Caco-2 (cell line): ENCODE data around the gene FGF12. TPM values are rescaled to one million over a fixed set of nuclear protein-coding genes. Genes with fewer than 3 reads are reported as not detected.

Source experiments
- BruUV-seq: library from RNA; stranded (reverse); fragments of 400-500 nt; replicated peaks from 2 replicates; lab custom pipeline; 2021; lab: Mats Ljungman, UMichigan
- CTCF ChIA-PET: fragments of 300-600 bp; sonication (Branson Sonifier 250); formaldehyde crosslinking; loops from one replicate; lab custom pipeline; 2022; ENCODE audit warnings: antibody characterized with exemption; lab: Charles Lee
- POLR2A ChIA-PET: fragments of 300-600 bp; sonication (Branson Sonifier 250); formaldehyde crosslinking; loops from one replicate; lab custom pipeline; 2022; ENCODE audit warnings: antibody characterized with exemption; lab: Charles Lee
- DNase-seq, 2 experiments: peaks; one replicate each; pipeline versions ENCODE4 v3.0.0 to v3.0.0-alpha.2; 2020 to 2022
- H3K27me3 ChIP-seq: replicated peaks from 2 replicates; pipeline ENCODE4 v1.6.0; 2011; ENCODE audit warnings: low read length; ENCODE audit not compliant: control insufficient read depth, insufficient read depth
- H3K36me3 ChIP-seq: 2 replicates; pipeline ENCODE4 v1.5.1; 2011; ENCODE audit warnings: low read length; ENCODE audit not compliant: control insufficient read depth, insufficient read depth
- H3K4me1 ChIP-seq: fragments of 250-450 bp; sonication (Bioruptor Pico); 2 replicates; pipeline ENCODE4 v1.5.1; 2020; ENCODE audit warnings: mild to moderate bottlenecking
- H3K4me3 ChIP-seq: 2 replicates; pipeline ENCODE4 v1.5.1; 2011; ENCODE audit warnings: low read depth, mild to moderate bottlenecking, control low read depth, low read length
- H3K9me3 ChIP-seq: fragments of 250-450 bp; sonication (Bioruptor Pico); 2 replicates; pipeline ENCODE4 v1.5.1; 2020; ENCODE audit warnings: mild to moderate bottlenecking, moderate library complexity
- H3K27ac Mint-ChIP-seq: one replicate; pipeline ENCODE4 v1.8.0; 2022; ENCODE audit warnings: mixed read lengths; ENCODE audit not compliant: unreplicated experiment
- H3K27me3 Mint-ChIP-seq: one replicate; pipeline ENCODE4 v1.8.0; 2022; ENCODE audit warnings: mixed read lengths; ENCODE audit not compliant: insufficient read depth, unreplicated experiment
- H3K36me3 Mint-ChIP-seq: one replicate; pipeline ENCODE4 v1.8.0; 2022; ENCODE audit warnings: mild to moderate bottlenecking, mixed read lengths; ENCODE audit not compliant: insufficient read depth, unreplicated experiment
- H3K4me1 Mint-ChIP-seq: one replicate; pipeline ENCODE4 v1.8.0; 2022; ENCODE audit warnings: low read depth, mixed read lengths; ENCODE audit not compliant: unreplicated experiment
- H3K4me3 Mint-ChIP-seq: one replicate; pipeline ENCODE4 v1.8.0; 2022; ENCODE audit warnings: mild to moderate bottlenecking, moderate library complexity, mixed read lengths; ENCODE audit not compliant: unreplicated experiment
- H3K9me3 Mint-ChIP-seq: one replicate; pipeline ENCODE4 v1.8.0; 2022; ENCODE audit warnings: mixed read lengths; ENCODE audit not compliant: unreplicated experiment
- CTCF ChIP-seq, 2 experiments: fragments of 200-600 bp in 1 of 2; IDR thresholded peaks; 1 replicate in 1 of 2; 2 replicates in 1 of 2; pipeline versions ENCODE4 v1.5.1 to v1.8.0; 2011 to 2022; ENCODE audit warnings: antibody characterized with exemption in 1 of 2, control low read depth in 1 of 2, inconsistent platforms in 1 of 2, low read depth in 1 of 2, low read length in 1 of 2, mild to moderate bottlenecking in 1 of 2, moderate library complexity in 1 of 2; ENCODE audit not compliant: insufficient read depth in 1 of 2, severe bottlenecking in 1 of 2, unreplicated experiment in 1 of 2
- intact Hi-C: fragments of 100-400 bp; cut with micrococcal nuclease; formaldehyde crosslinking; loops from one replicate; pipeline ENCODE4 v1.10.0; 2022; ENCODE audit not compliant: unreplicated experiment
- total RNA-seq: library from RNA; stranded (reverse); gene quantifications from 2 replicates; pipeline ENCODE4 v1.2.3, GENCODE V29; 2022

The FGF12 gene
- total RNA-seq, 1 experiment from 2014 or later = 0.41 TPM

- Mint-ChIP-seq H3K36me3 (no peaks in the 10 kb centered on the region), H3K27me3 (peaks cover 12% of the 10 kb centered on the region), H3K4me1 (no peaks in the 10 kb centered on the region), H3K4me3 (no peak overlapping the region), H3K27ac (no peak overlapping the region), H3K9me3 (no peaks in the 10 kb centered on the region)
- Histone ChIP-seq H3K4me1 (no peaks in the 10 kb centered on the region), H3K9me3 (no peaks in the 10 kb centered on the region), H3K4me3 (no peak overlapping the region), H3K27me3 (no peaks in the 10 kb centered on the region), H3K36me3 (no peaks in the 10 kb centered on the region)
- TF ChIP-seq CTCF (IDR thresholded peaks at IDR 0.05; ENCODE audit: insufficient read depth in 1 of 2, low read depth in 1 of 2, low read length in 1 of 2, severe bottlenecking in 1 of 2, unreplicated experiment in 1 of 2) = no peak
- intact Hi-C loops = no loop called here
- ChIA-PET POLR2A (no interaction called here), CTCF (no interaction called here)
- no peak for DNase-seq
- no TSS peak for BruUV-seq
These were observed 30.3 kb downstream of the FGF12 start for GRCh38 chr3:192696943-192697587.

GRCh38 chr3:192687488-192688152 lies 39.7 kb downstream of the FGF12 start:
- peaks cover 9% of the 10 kb centered on the region for H3K27me3 Mint-ChIP-seq
- Histone ChIP-seq H3K4me3 (no peak overlapping the region), H3K36me3 (no peaks in the 10 kb centered on the region), H3K27me3 (no peaks in the 10 kb centered on the region), H3K9me3 (0 out of 2 replicates have a peak, but pooled peaks cover 4% of the 10 kb centered on the region), H3K4me1 (no peaks in the 10 kb centered on the region)
- POLR2A ChIA-PET = no interaction called here
- DNase-seq = no peak
- H3K4me1 Mint-ChIP-seq = no peaks in the 10 kb centered on the region
- no peaks in the 10 kb centered on the region for H3K9me3 Mint-ChIP-seq
- no TSS peak for BruUV-seq
- intact Hi-C loops = no loop called here
- H3K4me3 Mint-ChIP-seq = no peak overlapping the region
- CTCF ChIA-PET = no interaction called here
- TF ChIP-seq CTCF (IDR thresholded peaks at IDR 0.05; ENCODE audit: insufficient read depth in 1 of 2, low read depth in 1 of 2, low read length in 1 of 2, severe bottlenecking in 1 of 2, unreplicated experiment in 1 of 2) = no peak
- no peak overlapping the region for H3K27ac Mint-ChIP-seq
- H3K36me3 Mint-ChIP-seq = no peaks in the 10 kb centered on the region

GRCh38 chr3:192685801-192686200 lies 41.5 kb downstream of the FGF12 start:
- no TSS peak for BruUV-seq
- Mint-ChIP-seq H3K9me3 (no peaks in the 10 kb centered on the region), H3K27ac (no peak overlapping the region), H3K36me3 (no peaks in the 10 kb centered on the region), H3K27me3 (peaks cover 8% of the 10 kb centered on the region), H3K4me1 (no peaks in the 10 kb centered on the region), H3K4me3 (no peak overlapping the region)
- Histone ChIP-seq H3K9me3 (0 out of 2 replicates have a peak, but pooled peaks cover 4% of the 10 kb centered on the region), H3K36me3 (no peaks in the 10 kb centered on the region), H3K4me3 (no peak overlapping the region), H3K4me1 (no peaks in the 10 kb centered on the region), H3K27me3 (no peaks in the 10 kb centered on the region)
- ChIA-PET POLR2A (no interaction called here), CTCF (no interaction called here)
- TF ChIP-seq CTCF (IDR thresholded peaks at IDR 0.05; ENCODE audit: insufficient read depth in 1 of 2, low read depth in 1 of 2, low read length in 1 of 2, severe bottlenecking in 1 of 2, unreplicated experiment in 1 of 2) = no peak
- no peak for DNase-seq
- intact Hi-C loops = no loop called here
